NCI-H146 (cell line): ENCODE data around the gene WDR91.

Source experiments
- DNase-seq: peaks from one replicate; lab custom pipeline; 2025; lab: John Stamatoyannopoulos, UW

Gene WDR91

DNA sequence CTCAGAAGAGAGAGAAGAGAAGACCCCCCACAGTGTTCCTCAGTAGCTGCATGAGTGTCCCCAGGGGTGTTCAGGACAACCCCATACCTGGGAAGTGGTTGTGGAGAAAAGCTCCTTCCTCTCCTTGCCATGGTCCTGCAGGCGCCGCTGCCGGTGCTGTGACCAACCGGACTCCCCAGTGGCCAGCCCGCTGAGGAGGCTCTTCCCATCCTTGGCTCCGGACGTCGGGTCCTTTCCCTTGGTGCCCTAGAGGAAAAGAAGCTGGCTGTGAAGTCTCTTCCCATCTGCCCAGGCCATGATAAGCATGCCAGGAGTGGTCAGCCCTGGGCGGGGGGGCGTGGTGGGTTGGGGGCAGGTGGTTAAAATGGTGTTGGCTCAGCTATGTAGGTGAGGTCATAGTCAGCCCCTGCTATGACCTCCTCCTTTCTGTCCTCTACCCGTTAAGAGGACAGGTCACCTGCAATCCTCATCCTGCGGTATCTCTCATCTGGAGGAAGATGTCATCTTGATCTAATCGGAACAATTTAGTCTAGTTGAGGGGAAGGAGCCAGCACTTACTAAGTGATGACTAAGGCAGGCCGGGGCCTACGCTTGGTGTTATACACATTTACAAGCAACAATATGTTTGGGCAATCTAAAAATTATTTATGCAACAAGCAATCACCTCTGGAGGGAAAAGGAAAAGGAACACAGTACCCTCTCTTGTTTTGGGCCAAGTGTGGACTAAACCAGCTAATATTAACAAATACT is 13.2 kb downstream of the WDR91 start:
- DNase-seq: no peak

DNA sequence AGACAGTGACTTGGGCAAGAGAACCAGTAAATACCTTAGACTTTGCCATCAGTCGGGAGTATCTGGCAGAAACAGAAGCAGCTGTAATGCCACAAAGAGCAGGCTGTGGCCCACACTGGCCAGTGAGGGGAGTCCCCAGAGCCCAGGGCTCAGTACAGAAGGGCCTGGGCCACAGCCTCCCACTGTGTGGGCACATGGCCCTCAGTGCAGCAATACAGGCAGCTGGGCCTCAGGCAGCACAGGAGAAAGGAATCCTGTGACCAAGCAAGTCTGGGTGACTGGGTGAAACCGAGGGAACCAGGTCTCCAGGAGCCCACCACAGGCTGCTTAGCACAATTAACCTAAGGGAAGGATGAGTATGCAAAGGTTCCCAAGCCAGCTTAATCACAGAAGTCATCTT is 14.0 kb downstream of the WDR91 start:
- no peak for DNase-seq

- DNase-seq: no peak
These were observed 15.2 kb downstream of the WDR91 start for GRCh38 chr7:135195968-135196629.

- no peak for DNase-seq
These were observed 16.2 kb downstream of the WDR91 start for GRCh38 chr7:135195156-135195555.

DNA sequence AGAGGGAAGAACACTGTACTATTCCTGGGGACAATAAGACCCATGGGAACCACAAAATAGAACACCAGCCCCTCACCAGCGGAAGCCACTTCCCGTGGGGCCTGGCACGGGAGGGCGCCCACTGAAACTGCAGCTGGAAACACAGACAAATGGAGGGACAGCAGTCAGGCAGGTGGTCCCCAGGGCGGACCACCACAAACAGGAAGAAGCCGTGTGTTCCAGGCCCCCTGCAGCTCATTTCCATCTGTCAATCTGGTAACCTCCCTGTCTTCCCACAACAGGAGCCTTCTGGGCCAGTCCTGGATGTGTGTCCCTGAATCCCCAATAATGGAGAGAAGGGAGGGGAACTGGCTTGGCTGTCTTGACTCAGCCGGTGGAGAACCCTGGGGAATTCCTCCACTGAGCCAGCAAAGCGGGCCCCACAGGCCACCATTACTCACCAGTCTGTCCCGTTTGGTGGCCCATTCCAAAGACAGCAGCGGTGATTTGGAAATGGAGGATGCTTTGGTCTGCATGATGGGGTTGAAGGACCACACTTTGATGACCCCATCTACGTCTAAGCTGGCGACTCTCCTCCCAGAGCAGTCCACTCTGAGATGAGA is 16.7 kb downstream of the WDR91 start:
- no peak for DNase-seq

- no peak for DNase-seq
These were observed 17.7 kb downstream of the WDR91 start for GRCh38 chr7:135193615-135194081.

- DNase-seq: no peak
These were observed 18.3 kb downstream of the WDR91 start for GRCh38 chr7:135192914-135193536.

DNA sequence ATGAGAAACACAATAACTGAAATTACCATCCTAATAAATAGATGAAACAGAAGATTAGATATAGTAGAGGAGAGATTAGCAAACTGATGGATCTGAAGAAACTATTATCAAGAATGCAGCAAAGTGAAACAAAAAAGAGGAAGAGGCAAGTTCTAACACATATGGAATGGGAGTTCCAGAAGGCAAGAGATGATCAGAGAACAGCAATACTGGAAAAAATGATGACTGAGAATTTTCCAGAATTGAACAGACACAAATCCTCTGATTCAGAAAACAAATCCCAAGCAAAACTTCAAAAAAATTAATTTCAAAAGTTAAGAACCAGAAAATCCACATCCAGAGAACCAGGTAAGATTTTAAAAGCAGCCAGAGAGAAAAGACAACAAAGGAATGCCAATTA is 20.6 kb downstream of the WDR91 start:
- no peak for DNase-seq

DNA sequence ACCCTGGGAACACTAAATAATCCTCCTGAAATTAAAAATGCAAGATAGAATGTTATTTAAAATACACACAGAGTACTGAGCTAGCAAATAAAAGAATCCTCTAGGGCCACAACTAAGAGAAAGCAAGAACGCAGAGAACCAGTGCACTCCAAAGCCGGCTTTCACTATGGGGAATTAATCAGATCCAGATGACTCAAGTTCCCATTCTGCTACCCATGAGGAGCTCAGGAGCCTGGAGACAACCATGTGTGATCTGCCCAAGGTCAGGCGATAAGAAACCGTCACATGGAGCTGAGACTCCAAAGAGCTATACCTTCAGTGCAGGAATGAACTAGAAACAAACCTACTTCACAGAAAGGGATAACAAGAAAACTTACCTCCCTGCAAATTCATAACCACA is 21.4 kb downstream of the WDR91 start:
- DNase-seq: no peak

GRCh38 chr7:135189221-135189662 is 22.1 kb downstream of the WDR91 start:
- no peak for DNase-seq

GRCh38 chr7:135188298-135188984 is 22.9 kb downstream of the WDR91 start:
- DNase-seq: no peak

GRCh38 chr7:135186841-135187253 is 24.5 kb downstream of the WDR91 start:
- no peak for DNase-seq

- DNase-seq: no peak
These were observed 25.1 kb downstream of the WDR91 start for GRCh38 chr7:135186261-135186540.

DNA sequence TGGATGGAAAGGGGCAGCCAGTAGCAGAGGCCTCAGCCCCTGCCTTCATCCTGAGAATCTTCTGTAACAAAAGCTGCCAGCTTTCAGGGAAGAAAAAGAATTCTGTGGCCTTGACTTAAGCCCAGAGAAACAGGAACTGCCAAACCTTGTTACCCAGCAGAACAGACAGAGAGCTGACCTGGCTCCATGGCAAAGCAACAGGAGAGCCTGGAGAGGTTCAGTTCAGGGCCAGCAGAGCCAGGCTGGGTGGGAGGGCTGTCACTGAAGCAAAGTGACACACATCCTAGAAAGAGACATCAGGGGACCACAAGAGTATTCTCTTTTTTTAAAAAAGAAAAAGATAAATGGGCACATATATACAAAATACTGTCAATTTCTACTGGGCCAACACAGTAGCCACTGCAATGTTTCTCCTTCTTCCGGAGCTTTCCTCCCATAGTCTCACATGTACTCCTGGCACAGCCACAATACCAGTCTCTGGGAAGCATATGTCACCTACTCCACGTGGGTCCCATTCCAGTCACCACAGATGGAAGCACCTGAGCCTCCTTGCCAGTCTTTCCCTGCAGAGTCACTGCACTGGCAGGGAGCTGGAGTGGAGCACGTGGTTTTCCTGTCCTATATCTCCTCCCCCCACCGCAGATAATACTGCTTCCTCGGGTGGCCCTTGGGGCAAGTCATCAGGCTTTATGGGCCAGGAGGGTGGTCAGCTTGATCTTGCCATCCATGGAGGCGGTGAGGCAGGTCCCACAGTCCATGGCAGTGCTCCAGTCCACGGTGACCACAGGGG is 25.7 kb downstream of the WDR91 start:
- no peak for DNase-seq

DNA sequence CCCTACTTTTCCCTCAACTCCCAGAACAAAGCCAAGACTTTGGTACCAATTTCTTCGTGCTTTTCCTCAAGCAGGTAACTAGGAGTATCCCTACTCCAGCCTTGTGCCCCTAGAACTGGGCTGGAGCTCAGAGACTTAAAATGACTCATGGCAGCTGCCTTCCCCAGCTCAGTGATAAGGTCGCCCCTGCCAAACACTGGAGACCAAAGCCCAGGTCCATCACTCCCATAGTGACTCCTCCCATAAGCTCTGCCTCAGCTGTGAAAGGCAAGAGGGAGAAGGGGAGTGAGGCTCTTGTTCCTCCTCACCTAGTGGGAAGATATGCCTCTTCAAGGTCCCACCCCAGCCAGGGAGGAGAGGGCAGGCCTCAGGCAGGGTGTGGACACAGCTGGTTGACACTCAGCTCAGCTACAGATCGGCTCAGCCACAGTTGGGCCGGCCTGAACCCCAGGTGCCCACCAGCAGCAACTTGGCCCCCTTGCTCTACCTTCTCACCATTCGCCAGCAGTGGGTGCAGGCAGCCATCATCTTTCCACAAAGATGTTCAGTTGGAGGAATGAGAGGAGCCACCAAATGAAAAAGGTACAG is 27.0 kb downstream of the WDR91 start:
- DNase-seq: no peak

- DNase-seq: no peak
These were observed 27.8 kb downstream of the WDR91 start for GRCh38 chr7:135183478-135183877.

DNA sequence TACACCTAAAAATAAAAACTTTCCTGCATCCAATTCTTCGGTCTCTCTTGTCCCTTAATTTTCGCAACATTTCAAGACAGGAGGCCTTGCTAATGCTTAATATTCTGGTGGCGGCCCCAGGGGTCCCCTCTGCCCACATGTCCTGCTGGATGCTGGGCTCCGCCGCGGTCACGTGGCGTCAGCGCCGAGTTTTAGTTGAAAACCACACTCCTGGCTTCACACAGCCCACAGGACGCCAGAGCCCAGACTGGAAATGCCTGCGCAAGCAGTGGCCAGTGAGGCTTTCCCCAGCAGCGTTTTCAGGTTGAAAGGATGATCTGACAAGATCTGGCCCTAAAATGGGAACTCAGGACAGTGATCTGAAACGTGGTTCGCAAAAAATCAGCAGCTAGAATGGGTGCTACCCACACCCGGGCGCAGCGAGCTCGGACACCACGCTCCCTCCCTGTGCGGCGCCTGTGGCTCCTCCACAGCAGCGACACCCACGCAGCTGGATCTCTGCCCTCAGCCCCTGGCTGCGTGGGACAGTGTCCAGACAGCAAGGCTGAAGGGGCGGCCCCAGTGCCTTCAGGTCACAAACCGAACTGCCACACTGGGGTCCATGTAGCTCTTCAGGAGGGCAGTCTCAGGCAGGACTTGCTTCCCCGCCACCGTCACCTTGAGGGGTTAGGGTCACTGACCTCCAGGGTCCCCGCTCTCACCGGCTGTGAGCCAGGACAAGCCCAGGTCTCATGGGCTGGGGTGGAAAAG is 29.2 kb downstream of the WDR91 start:
- DNase-seq: no peak

DNA sequence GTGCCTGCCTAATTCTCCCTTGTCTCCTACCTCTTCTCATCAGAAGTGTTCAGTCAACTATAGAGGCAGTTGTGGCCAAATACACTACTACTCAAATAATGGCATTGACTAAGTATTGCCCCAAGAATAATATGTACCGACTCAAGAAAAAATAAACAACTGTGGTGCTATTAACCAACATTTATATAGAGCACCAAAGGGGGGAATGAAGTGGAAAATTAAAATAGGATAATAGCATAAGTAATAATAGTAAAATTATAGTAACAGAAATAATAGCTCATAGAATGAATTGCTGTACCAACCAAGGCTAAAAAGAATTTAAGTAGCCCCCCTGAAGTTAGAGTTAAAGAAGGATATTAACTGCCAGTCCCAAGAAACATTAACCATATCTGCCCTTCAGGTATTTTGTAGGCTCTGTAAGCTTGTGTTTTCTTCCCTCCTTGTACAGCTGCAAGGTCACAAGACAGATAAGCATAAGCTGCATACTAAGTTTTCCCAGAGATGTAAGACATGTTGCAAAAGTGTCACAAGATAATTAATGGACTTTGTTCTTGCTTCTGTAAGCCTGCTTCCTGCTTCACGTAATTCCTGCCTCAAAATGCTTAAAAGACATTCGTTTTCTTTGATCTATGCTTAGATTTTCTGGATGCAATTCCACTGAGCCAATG is 29.9 kb downstream of the WDR91 start:
- no peak for DNase-seq

GRCh38 chr7:135180122-135180521 is 31.2 kb downstream of the WDR91 start:
- DNase-seq: no peak
